GM19395 (cell line): ENCODE results near the gene CCDC71L.

Experiments used
- ATAC-seq: cut with Tn5 transposase; IDR thresholded peaks from one replicate; pipeline ENCODE4 v1.9.1; 2021; ENCODE audit warnings: mild to moderate bottlenecking, moderate library complexity; ENCODE audit not compliant: unreplicated experiment

The CCDC71L gene

DNA sequence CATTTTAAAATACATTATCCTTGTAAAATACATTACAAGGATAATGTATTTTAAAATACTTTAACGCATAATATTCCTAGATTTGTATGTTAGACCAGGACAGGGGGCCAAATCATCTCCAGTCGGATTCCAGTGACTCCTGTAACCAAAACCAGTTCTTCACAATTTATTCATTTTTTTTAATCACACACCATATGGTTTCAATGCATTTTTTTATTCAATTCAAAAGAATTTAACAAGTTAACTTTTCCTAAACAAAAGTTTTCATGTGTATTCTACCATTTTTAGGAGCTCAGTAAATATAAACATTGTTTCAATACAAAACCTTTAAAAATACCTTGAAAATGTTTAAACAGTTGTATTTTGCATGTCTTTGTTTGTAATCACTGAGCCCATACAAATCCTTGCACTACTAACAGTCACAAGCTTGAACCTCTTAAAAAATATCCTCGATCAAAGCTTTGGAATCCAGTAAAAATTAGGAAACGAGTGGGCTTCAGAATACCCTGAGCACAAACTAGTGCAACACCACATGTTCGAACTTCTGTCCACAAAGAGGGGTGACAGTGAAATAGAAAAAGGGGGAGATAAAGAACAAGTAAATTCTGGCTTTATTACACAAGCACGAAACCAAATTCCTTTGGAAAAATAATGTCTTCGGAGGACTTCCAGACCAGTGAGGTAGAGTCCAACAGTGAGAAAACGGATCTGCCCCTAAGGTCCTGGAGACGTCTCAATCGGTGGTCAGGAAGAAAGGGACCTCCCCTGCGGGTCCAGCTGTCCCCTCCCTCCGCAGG lies 1.6 kb downstream of the CCDC71L start:
- no peak for ATAC-seq

DNA sequence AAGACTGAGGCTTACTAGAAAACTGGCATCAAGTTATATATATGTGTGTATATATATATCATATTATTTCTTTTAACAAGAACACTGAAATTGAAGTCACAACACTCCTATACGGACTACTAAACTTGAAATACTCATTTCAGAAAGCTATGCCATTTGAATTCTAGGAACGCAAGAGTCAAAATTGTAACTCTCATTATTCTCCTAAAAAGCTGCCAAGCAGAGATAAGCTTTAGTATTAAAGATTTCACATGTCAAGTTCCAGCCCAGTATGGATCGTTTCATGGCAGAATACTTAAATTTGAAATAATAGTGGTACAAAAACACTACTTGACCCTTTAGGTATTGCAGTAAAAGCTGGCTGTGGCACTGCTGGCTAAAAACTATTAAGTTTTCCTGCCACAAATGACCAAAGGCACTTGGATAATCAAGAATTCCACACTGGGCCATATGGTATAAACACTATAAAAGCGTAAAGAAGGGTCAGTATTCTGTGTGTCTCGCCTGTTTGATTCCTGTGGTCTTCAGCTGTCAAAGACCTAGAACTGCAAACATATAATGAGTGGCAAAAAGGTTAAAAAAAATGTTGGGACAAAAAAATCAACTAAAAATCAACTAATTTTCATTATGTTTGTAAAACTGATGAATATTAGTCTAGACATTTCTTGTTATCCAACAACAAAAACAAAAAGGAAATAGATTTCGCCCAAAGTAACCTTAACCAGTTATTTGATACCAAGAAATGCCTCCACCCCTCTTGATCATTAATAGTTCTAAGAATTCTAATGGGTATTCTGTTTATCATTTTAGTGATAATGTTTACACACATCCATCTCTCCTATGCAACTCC lies 2.4 kb downstream of the CCDC71L start:
- no peak for ATAC-seq

DNA sequence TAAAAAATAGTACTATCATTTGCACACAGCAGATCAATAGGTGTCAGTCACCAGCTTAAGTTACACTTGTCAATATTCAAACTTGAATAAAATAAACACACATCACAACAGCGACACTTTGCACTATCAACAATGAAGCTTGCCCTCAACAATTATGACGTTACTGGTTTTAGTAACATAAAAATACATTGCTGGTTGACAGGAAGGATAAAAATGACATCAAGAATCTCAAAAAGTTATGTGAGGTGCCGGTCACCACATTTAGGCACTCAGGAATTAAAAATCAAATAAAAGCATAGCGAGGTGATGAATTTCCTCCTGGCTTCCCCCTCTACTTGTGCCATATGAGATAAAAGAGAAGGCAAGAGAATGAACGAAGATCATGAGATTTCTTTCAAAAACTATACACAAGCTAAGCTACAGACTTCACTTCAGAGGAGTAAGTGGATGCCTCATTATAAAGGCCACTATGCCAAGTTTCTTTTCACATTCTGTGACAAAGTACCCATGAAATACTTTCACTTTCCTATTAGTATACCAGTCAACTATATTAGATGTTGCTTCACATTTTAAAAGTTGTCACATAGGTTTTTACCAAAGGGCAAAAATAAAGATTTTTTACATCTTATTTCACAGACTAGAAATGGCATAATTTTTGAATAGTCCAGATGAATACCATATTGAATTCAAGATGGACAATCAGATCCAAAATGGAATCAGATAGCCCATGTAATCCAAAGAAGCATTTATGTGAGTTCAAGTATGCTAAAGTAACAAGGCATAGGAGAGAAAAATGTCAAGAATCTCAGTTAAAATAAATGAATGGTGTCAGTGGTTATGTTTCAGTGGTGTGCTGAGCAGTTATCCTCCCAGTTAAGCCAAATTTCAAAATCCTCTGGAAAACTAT lies 3.6 kb downstream of the CCDC71L start:
- no peak for ATAC-seq

DNA sequence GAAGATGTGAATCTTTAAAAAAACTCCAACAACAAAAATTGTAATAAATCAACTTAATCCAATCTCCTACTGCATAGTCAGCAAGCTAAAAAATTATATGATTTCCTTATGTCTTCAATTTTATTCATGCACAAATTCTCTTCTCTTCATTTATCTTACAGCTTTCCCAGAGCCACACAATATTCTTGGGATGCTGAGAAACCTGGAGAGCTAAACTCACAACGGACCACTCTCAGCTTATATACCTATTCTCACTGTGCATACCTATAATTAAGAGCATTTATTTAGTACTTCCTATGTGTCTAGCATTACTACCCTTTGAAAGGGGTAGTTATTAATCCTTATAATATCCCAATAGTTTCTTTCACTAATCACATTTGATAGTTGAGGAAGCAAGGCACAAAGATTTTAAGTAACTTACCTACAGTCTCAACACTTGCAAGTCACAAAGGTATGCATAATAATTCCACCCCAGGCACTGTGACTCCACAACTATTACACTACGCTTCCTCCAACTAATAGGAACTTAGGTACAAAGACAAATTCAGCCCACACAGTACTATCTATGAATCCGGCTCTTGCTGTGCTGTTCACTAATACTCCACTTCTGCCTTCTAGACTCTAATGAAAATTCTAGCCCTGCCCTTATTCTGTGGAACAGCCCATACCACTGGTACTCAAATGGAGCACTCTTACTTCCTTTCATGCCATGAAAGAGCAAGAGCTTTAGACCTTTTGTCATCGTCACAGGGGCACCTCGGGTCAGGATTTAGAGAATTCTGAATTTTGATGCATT lies 5.1 kb downstream of the CCDC71L start:
- no peak for ATAC-seq

DNA sequence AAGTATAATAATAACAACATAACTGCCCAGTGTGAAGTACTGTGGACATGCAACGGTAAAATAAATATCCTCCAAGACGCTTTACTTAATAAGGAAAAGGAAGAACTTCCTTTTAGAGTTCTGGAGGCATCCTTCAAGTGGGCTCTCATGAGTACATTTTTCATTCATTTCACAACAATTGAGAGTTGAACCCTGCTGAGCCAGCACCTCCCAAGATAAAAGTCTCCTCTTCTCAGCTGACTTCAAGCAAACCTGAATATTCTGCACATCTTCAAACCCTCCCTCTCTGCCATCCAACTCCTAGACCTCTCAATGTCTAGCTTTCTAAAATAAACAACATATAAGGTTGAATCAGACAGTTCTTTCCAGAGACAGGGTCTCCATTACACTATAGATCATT lies 7.5 kb downstream of the CCDC71L start:
- ATAC-seq: no peak

DNA sequence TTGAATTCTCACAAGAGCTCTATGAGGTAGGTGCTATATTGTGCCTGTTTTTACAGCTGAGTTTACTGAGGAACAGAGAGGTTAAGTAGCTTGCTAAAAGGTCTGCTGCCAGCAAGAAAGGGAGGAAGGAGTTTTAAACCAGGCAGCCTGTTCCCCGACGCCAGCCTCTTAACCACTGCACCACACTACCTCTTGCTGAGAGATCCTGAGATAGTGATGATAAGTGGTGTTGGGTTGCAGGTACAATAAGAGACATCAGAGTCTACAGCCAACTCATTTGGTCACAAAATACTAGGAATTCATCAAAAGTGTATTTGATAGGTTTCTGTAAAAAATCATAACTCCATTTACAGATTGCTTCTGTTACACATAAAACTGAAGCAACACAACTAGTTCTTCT lies 8.0 kb downstream of the CCDC71L start:
- no peak for ATAC-seq

DNA sequence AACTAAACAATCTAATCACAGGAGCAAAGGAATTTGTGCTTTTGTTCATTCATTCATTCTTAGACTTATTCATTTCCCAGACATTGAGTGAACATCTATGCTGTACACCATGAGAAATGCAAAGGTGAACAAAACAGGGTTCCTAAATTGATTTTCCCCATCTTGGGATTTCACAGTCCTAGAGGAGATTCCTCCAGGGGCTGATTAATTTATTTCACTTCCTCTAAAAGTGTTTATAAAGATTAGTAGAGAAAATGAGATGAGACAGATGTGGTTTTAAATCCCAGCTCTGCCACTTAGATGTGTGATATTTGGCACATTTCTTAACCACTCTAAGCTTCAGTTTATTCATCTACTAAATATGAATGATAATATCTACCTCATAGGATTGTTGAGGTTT lies 8.9 kb downstream of the CCDC71L start:
- ATAC-seq: no peak

DNA sequence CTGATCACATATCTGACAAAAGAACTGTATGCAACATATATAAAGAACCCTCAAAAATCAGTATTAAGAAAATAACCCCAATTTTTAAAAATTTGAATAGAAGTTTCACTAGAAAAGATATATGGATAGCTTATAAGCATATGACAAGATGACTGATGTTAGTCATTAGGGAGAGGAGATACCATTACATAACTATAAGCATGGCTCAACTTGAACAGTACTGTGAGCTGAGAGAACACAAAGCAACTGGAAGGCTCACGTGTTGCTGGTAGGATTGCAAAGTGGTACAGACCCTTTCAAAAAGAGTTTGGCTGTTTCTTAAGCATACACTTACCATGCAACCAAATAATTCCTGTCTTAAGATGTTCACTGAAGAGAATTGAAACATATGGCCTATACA lies 14.7 kb downstream of the CCDC71L start:
- ATAC-seq: no peak

DNA sequence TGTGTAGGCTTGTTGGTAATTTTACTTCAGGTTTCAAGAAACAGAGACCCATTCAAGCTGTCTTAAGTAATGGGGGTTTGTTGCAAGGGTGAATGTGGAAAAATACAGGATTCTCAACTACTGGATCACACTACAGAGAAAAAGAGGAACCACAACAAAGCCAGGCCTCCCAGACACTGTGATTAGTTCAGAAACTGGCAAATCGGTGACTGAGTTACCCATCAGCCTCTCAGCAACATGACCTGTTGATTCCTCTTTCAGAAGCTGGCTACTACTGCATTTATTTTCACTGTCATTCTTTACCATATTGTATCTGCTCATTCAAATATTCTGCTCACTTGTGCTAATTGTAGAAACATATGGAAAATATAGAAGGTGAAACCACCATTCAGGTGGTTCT lies 16.0 kb downstream of the CCDC71L start:
- ATAC-seq: no peak

DNA sequence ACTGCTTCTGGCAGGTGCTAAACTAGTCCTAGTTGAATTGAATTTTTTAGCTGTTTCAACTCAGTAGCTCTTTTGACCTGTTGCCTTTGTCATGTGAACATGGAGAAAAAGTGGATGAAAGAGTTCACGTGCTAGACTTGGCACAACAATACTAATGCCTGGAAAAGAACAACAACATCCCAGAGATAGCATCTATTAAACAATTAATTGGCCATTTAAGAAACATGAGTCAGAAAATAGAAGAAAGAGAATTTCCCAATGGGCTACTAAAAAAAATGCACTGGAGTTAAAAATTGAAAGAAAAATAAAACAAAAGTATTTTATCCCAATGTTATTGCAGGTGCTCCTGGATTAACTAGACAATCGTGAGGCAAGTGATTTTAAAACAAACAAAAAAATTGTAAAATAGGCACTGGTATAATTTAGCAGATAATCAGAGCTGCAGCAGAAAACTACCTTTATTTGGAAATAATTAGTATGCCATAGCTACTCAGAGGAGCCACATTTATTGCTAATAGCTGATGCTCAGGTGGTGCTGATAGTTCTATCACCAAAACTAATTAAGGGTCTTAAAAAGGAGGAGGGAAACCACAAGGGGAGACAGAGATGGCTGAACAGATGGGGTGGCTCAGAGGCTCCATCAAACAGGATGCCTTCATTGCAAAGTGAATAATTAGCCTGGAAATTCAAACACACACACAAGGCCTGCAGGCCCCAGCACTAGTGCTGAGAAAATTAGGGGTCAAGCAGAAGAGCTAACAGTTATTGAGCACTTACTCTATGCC lies 17.6 kb downstream of the CCDC71L start:
- no peak for ATAC-seq

DNA sequence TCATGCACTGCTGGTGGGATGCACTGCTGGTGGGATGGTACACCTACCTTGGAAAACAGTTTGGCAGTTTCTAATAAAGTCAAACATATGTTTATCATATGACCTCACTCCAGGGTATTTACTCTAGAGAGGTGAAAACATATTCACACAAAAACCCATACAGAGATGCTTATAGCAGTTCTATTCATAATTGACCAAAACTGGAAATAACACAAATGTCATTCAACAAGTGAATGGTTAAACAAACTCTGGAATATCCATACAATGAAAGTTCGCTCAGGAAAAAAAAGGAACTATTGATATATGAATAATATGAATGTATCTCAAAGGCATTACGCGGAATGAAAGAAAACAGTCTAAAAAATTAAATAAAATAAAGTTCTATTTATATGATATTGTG lies 19.5 kb downstream of the CCDC71L start:
- no peak for ATAC-seq

DNA sequence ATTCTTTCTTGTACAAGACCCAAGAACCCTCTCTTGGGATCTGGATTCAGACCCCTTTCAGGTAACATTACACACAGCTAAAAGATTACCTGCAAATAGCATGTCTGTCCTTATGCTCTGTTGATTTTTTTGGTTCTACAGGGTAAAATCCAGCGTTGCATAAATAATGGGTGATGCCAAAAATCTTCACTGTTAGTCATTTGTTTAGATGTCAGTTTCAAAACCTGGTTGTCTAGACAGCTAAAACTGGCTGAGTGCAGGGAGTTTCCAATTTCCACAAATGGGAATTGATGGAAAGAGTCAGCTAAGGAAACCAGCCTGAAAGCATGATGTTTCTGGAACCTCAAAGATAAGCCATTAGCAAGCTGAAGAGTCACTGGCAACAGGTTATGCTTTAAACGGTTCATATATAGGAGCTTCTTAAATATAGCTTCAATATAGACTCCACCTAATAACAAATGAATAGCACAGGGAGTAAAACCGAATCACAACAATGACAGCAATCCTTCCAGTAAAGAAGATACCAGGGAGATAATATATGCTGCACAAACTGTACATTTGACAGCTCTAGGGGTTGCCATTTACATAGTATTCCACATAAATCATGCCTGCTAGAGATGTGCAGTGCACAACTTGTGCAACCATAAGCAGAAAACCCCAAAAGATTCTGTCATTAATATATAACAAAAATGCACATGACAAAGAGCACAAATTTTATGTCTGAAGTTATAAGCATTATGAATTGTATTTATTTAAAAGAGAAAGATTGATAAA lies 20.4 kb downstream of the CCDC71L start:
- ATAC-seq: no peak

DNA sequence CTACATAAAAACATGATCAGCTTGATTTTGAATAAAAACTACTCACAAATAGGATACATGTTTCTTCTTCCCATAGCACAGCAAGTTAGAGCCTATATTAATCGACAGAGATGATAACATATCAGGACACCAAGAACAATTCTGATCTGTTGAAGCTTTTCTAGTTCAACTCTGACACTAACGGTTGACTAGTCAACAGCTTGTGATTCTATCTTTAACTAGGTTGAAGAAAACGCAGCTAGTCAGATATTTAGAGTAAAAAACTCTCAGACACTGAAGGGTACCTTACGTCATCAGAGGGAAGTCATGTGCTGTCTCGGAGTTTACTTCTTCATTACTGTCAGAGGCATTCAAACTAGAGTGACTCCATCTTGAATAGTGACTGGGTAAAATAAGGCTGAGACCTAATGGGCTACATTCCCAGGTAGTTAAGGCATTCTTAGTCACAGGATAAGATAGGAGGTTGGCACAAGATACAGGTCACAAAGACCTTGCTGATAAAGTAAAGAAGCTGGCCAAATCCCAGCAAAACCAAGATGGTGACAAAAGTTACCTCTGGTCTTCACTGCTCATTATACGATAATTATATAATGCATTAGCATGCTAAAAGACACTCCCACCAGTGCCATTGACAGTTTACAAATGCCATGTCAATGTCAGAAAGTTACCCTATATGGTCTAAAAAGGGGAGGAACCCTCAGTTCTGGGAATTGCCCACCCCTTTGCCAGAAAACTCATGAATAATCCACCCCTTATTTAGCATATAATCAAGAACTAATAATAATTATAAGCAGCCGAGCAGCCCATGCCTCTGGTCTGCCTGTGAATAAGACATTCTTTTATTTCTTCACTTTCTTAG lies 21.3 kb downstream of the CCDC71L start:
- ATAC-seq: no peak

DNA sequence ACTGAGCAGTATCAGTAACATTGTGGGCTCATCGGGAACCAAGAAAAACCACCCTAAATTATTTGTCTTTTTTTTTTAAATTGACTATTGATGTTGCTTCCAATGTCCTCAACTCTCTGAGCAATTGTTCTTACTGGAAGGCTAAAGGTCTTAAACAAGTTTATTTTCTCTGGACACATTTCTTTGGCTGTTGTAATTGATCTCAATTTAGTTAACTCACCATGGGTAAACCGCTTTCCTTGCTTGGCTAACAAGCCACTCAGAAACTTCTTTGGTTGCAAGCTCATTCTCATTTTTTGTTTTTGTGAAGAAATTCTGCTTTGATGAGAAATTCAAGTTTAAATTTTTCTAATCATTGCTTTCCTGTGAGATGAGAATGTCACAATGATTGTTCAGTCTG lies 25.5 kb downstream of the CCDC71L start:
- no peak for ATAC-seq

DNA sequence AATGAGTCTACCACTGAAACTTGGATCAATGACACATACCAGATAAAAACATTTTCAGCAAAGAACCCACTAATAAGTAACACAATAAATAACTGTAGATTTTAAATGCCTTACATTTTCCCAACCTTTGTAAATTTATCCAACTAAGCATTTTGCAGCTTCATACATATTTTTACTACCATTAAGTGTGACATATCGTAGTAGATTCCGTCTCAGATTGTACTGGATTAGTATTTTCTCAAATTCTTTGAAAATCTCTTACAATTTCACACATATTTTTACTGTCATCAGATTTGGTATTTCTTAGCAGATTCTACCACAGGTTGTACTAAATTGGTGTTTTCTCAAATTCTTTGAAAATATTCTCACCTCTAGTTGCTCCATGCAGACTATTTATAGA lies 26.0 kb downstream of the CCDC71L start:
- no peak for ATAC-seq

DNA sequence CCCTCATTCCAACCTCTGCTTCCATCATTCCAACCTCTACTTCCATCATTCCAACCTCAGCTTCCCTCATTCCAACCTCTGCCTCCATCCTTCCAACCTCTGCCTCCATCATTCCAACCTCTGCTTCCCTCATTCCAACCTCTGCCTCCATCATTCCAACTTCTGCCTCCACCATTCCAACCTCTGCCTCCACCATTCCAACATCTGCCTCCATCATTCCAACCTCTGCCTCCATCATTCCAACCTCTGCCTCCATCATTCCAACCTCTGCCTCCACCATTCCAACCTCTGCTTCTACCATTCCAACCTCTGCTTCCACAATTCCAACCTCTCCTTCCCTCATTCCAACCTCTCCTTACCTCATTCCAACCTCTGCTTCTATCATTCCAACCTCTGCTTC lies 30.3 kb downstream of the CCDC71L start:
- no peak for ATAC-seq

DNA sequence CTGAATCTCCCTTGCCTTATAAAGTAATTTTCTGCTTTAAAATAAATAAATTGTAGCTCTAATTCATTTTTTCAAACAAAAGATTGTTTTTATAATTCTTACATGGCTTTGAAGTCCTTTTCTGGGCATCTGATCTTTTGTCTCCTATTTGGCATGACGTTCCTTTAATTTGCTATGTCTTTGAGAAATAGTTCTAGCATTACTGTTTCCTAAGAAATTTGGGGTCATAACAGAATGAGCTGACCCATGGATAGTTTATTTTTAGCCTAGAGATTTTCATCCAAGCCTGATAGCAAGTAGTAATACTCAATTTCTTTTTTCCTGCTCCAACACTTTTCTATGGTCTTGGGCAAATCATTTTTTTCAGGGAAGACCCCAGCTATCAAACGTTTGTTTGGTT lies 31.4 kb downstream of the CCDC71L start:
- no peak for ATAC-seq
